ENCODE measurements around the gene EPHA2. TPM values are rescaled to one million over a fixed set of nuclear protein-coding genes. Genes with fewer than 3 reads are reported as not detected.

Gene EPHA2
- polyA plus RNA-seq, 1 experiment = 26.5 TPM

- Histone ChIP-seq H3K4me3 (ENCODE audit: low read depth, low read length) (no peak overlapping the region), H3K36me3 (ENCODE audit: control insufficient read depth, insufficient read depth, low read length) (no peaks in the 10 kb centered on the region), H3K27me3 (ENCODE audit: control insufficient read depth, insufficient read depth, low read length) (no peaks in the 10 kb centered on the region)
- DNase-seq (ENCODE audit: low read depth) = no peak
- CTCF ChIA-PET = interaction anchor here (1.5 to 2.7 kb wide), 2 partner anchors 12 to 74 kb away, joined by 4 to 8 read pairs; no protein-coding TSS in a partner anchor
- no peak for TF ChIP-seq CTCF (IDR thresholded peaks at IDR 0.05; ENCODE audit: insufficient read depth, low read depth, low read length)
- POLR2A ChIA-PET = no interaction called here
These were observed 41.1 kb downstream of the EPHA2 start for GRCh38 chr1:16114527-16115467.

- no peaks in the 10 kb centered on the region for H3K27me3 ChIP-seq (ENCODE audit: control insufficient read depth, insufficient read depth, low read length)
- no peak for DNase-seq (ENCODE audit: low read depth)
- no peak overlapping the region for H3K4me3 ChIP-seq (ENCODE audit: low read depth, low read length)
- no peak for TF ChIP-seq CTCF (IDR thresholded peaks at IDR 0.05; ENCODE audit: insufficient read depth, low read depth, low read length)
- POLR2A ChIA-PET = no interaction called here
- CTCF ChIA-PET = interaction anchor here (0.9 to 2.7 kb wide), 3 partner anchors 10 to 31 kb away, joined by 4 to 8 read pairs (median 8); no protein-coding TSS in a partner anchor
- H3K36me3 ChIP-seq (ENCODE audit: control insufficient read depth, insufficient read depth, low read length) = no peaks in the 10 kb centered on the region
These were observed 43.0 kb downstream of the EPHA2 start for GRCh38 chr1:16112596-16113555.

GRCh38 chr1:16111771-16112595 is 43.9 kb downstream of the EPHA2 start:
- ChIA-PET CTCF (interaction anchor here (1.2 to 2.3 kb wide), 2 partner anchors 13 to 30 kb away, joined by 5 to 8 read pairs; no protein-coding TSS in a partner anchor), POLR2A (no interaction called here)
- TF ChIP-seq CTCF (IDR thresholded peaks at IDR 0.05; ENCODE audit: insufficient read depth, low read depth, low read length) = no peak

GRCh38 chr1:16110884-16111283 is 45.0 kb downstream of the EPHA2 start:
- ChIA-PET POLR2A (no interaction called here), CTCF (interaction anchor here (1.2 to 2.3 kb wide), 2 partner anchors 28 to 29 kb away, joined by 3 to 8 read pairs; no protein-coding TSS in a partner anchor)
- DNase-seq (ENCODE audit: low read depth) = no peak
- H3K27me3 ChIP-seq (ENCODE audit: control insufficient read depth, insufficient read depth, low read length) = no peaks in the 10 kb centered on the region
- H3K4me3 ChIP-seq (ENCODE audit: low read depth, low read length) = no peak overlapping the region
- TF ChIP-seq CTCF (IDR thresholded peaks at IDR 0.05; ENCODE audit: insufficient read depth, low read depth, low read length) = no peak
- H3K36me3 ChIP-seq (ENCODE audit: control insufficient read depth, insufficient read depth, low read length) = no peaks in the 10 kb centered on the region

More at GRCh38 chr1:16111771-16112595, 43.9 kb downstream of the EPHA2 start:
- Histone ChIP-seq H3K4me3 (ENCODE audit: low read depth, low read length) (no peak overlapping the region), H3K36me3 (ENCODE audit: control insufficient read depth, insufficient read depth, low read length) (no peaks in the 10 kb centered on the region), H3K27me3 (ENCODE audit: control insufficient read depth, insufficient read depth, low read length) (no peaks in the 10 kb centered on the region)
- peak; percentile 30 for DNase-seq (ENCODE audit: low read depth)

Measured in BJ (cell line).